ENCODE results near the gene SLC17A4.

Gene SLC17A4

DNA sequence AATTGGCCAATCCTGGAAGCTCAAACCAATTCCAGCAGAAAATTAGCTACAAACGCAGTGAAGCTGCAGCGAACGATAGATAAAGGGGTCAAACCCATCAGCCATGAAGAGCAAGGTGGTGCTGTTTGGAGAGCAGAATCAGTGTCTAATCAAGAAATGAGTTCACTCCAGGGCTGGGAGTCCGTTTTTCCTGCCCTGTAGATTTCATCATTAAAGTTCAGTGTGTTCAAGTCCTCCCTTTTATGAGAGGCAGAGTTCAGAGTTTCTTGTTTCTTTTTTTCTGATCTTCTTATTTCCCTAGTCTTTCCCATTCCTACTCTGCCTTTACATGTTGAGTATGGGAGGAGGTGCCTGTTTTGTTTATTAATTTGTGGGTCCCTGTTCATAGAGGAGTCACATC is 46.9 kb downstream of the SLC17A4 start:
- Mint-ChIP-seq H3K27ac (no peak overlapping the region), H3K4me3 (no peak overlapping the region), H3K36me3 (ENCODE audit: low read depth) (no peaks in the 10 kb centered on the region), H3K27me3 (no peaks in the 10 kb centered on the region), H3K9me3 (no peaks in the 10 kb centered on the region), H3K4me1 (ENCODE audit: low read depth) (no peaks in the 10 kb centered on the region)
- intact Hi-C loops (cut with micrococcal nuclease) = no loop called here

DNA sequence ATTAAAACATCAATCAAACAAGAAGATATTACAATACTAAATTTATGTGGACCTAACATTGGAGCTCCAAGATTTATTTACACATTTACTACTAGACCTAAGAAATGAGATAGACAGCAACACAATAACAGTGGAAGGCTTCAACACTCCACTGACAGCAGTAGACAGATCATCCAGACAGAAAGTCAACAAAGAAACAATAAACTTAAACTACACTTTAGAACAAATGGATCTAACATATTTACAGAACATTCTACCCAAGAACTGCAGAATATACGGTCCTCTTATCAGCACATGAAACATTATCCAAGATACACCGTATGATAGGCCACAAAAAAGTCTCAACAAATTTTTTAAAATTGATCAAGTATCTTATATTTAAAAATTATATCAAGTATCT is 50.3 kb downstream of the SLC17A4 start:
- Mint-ChIP-seq H3K4me3 (no peak overlapping the region), H3K36me3 (ENCODE audit: low read depth) (no peaks in the 10 kb centered on the region), H3K4me1 (ENCODE audit: low read depth) (no peaks in the 10 kb centered on the region), H3K27ac (no peak overlapping the region), H3K9me3 (no peaks in the 10 kb centered on the region), H3K27me3 (no peaks in the 10 kb centered on the region)
- intact Hi-C loops (cut with micrococcal nuclease) = no loop called here

DNA sequence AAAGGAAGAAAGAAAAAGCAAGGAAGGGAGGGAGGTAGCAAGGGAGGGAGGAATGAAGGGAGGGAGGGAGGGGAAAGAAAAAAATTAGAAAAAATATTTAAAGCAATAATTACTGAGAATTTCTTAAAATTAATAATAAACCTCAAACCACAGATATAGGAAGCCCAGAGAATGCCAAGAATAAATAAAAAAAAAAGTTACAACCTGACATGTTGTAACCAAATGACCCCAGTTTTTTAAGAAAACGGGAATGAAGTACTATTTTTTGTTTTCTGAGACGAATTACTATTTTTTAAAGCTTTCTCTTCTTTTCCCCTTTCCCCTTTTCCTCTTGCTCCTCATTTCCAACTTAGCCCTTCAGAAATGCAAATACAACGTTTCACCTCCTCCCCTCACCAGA is 60.7 kb downstream of the SLC17A4 start:
- intact Hi-C loops (cut with micrococcal nuclease) = no loop called here
- peaks cover 2% of the 10 kb centered on the region for H3K27me3 Mint-ChIP-seq
- H3K27ac Mint-ChIP-seq = no peak overlapping the region
- no peak overlapping the region for H3K4me3 Mint-ChIP-seq
- no peaks in the 10 kb centered on the region for H3K4me1 Mint-ChIP-seq (ENCODE audit: low read depth)
- H3K9me3 Mint-ChIP-seq = no peaks in the 10 kb centered on the region
- H3K36me3 Mint-ChIP-seq (ENCODE audit: low read depth) = no peaks in the 10 kb centered on the region

DNA sequence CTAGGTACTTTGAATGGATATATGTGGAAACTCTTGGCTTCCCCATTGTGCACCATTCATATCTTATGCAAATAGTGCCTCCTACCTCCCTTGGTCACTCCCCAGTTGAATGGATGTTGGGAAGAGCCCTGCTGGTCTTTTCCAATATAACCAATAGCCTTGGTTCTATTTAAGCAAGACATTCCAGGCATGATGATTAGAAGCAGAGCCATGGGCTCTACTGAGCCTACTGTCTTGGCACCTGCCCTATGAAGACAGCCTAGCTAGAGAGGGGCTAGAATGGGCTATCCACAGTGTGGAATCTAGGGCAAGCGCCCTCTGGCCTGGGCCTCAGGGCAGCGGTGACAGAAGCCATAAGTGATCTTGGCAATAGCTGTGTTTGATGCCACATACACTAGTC is 61.7 kb downstream of the SLC17A4 start:
- Mint-ChIP-seq H3K4me1 (ENCODE audit: low read depth) (no peaks in the 10 kb centered on the region), H3K36me3 (ENCODE audit: low read depth) (no peaks in the 10 kb centered on the region), H3K27ac (no peak overlapping the region), H3K4me3 (no peak overlapping the region), H3K27me3 (peaks cover 2% of the 10 kb centered on the region), H3K9me3 (no peaks in the 10 kb centered on the region)
- intact Hi-C loops (cut with micrococcal nuclease) = no loop called here

DNA sequence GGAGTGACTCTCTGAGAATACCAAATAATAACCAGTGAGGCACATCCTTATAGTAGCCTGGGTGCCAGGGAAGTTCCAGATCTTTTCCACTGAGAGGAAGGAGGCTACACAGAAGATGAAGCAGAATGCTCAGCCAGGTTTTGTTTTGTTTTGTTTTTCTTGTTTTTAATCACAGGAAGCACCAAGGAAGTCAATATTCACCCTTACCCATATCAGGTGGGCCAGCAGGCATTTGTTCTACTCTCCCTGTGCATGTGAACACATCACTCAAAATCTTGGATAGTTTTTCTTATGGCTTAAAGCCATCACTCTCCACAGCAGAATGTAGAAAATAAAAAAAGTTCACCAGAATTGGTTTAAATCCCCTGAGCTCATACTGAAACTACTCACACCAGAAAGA is 66.8 kb downstream of the SLC17A4 start:
- no peaks in the 10 kb centered on the region for H3K36me3 Mint-ChIP-seq (ENCODE audit: low read depth)
- intact Hi-C loops (cut with micrococcal nuclease) = no loop called here
- H3K27me3 Mint-ChIP-seq = peaks cover 3% of the 10 kb centered on the region
- no peaks in the 10 kb centered on the region for H3K4me1 Mint-ChIP-seq (ENCODE audit: low read depth)
- H3K4me3 Mint-ChIP-seq = no peak overlapping the region
- no peaks in the 10 kb centered on the region for H3K9me3 Mint-ChIP-seq
- no peak overlapping the region for H3K27ac Mint-ChIP-seq

DNA sequence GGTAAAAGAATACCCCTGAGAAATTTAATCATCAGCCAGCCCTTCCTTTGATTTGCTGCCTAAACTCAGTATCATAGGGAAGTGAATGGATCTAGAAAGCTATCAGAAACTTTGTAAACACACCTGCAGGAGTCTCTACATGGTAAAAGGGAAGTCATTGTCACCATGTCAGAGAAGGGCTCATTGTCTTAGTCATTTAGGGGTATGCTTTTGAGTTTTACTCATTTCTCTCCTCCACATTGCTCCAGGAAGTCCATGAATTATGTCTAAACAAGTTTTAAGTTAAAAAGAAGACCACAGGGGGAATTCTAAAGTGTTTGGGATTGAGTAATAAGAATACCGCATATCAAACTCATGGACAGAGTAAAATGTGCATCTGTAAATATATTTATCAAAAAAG is 74.8 kb downstream of the SLC17A4 start:
- intact Hi-C loops (cut with micrococcal nuclease) = no loop called here
- Mint-ChIP-seq H3K4me1 (ENCODE audit: low read depth) (no peaks in the 10 kb centered on the region), H3K27me3 (peaks cover 1% of the 10 kb centered on the region)

DNA sequence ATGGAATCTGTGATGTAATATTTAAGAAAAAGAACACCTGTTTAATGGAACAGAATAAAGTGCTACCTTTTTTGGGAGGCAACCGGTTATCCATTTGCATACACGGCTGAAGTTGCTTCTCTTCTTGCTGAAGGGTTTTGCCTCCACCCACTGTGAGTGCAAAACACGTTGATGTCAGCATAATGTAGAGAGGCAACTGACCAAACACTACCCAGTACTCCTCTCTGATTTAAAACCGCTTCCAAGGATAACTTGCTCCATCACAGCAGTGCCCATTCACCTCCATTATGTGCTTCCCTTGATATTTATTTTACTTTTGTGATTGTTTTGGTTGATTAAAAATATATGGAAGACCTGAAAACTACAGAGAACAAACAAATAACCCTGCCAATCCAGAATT is 75.9 kb downstream of the SLC17A4 start:
- no peak overlapping the region for H3K4me3 Mint-ChIP-seq
- H3K36me3 Mint-ChIP-seq (ENCODE audit: low read depth) = no peaks in the 10 kb centered on the region
- intact Hi-C loops (cut with micrococcal nuclease) = no loop called here
- H3K27me3 Mint-ChIP-seq = peaks cover under 1% of the 10 kb centered on the region
- H3K9me3 Mint-ChIP-seq = no peaks in the 10 kb centered on the region
- H3K27ac Mint-ChIP-seq = no peak overlapping the region
- no peaks in the 10 kb centered on the region for H3K4me1 Mint-ChIP-seq (ENCODE audit: low read depth)

More for the DNA sequence above, 74.8 kb downstream of the SLC17A4 start:
- Mint-ChIP-seq H3K36me3 (ENCODE audit: low read depth) (no peaks in the 10 kb centered on the region), H3K27ac (no peak overlapping the region), H3K4me3 (no peak overlapping the region), H3K9me3 (no peaks in the 10 kb centered on the region)

Measured in dendritic cell treated with granulocyte-macrophage colony-stimulating factor and Interleukin-4, amounts not matched to agents 40 ng/mL and 50 ng/mL, for 4 days (primary cell).